ENCODE data around the gene SUMO3. TPM values are rescaled to one million over a fixed set of nuclear protein-coding genes. Genes with fewer than 3 reads are reported as not detected.

SUMO3 gene
- total RNA-seq, 1 donor = 102 TPM

DNA sequence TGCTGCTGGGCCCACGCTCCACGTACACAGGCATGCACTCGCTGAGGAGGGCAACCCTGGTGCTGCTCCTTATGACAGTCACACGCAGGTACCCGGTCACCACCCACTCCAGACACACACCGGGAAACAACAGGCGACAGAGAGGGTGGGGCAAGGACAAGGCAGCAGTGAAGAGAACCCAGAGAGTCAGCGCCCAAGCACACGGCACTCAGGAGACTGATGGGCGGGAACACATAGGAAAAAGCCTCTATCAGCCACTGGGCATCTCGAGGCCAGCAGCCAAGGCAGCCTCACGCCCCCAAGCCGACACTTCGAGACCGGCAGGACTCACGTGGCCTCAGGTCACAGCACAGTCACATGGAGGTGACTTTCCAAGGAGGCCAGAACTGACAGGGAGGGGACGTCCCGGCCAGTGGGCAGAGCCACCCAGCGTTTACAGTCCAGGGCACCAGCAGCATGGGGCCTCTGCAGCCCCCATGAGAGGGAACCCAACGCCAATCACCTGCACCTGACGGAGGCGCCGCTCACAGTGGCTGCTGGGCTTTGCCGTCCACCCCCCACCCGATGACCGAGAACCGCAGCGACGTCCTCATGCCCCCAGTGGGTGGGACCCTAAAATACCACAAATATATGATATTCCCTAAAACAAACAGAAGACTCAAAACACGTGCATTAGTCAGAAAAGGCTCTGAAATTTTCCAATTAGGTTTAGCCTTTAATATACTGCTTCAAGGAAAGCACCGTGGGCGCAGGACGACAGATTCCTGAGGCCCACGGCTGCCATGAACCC is 35.9 kb upstream of the SUMO3 start:
- H3K4me3 ChIP-seq (ENCODE audit: low read depth, low read length) = no peak overlapping the region
- TF ChIP-seq, protein P1, sequence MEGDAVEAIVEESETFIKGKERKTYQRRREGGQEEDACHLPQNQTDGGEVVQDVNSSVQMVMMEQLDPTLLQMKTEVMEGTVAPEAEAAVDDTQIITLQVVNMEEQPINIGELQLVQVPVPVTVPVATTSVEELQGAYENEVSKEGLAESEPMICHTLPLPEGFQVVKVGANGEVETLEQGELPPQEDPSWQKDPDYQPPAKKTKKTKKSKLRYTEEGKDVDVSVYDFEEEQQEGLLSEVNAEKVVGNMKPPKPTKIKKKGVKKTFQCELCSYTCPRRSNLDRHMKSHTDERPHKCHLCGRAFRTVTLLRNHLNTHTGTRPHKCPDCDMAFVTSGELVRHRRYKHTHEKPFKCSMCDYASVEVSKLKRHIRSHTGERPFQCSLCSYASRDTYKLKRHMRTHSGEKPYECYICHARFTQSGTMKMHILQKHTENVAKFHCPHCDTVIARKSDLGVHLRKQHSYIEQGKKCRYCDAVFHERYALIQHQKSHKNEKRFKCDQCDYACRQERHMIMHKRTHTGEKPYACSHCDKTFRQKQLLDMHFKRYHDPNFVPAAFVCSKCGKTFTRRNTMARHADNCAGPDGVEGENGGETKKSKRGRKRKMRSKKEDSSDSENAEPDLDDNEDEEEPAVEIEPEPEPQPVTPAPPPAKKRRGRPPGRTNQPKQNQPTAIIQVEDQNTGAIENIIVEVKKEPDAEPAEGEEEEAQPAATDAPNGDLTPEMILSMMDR (IDR thresholded peaks at IDR 0.05; ENCODE audit: insufficient read depth, low read depth, low read length) = no peak
- no peak for DNase-seq (ENCODE audit: low read depth)

DNA sequence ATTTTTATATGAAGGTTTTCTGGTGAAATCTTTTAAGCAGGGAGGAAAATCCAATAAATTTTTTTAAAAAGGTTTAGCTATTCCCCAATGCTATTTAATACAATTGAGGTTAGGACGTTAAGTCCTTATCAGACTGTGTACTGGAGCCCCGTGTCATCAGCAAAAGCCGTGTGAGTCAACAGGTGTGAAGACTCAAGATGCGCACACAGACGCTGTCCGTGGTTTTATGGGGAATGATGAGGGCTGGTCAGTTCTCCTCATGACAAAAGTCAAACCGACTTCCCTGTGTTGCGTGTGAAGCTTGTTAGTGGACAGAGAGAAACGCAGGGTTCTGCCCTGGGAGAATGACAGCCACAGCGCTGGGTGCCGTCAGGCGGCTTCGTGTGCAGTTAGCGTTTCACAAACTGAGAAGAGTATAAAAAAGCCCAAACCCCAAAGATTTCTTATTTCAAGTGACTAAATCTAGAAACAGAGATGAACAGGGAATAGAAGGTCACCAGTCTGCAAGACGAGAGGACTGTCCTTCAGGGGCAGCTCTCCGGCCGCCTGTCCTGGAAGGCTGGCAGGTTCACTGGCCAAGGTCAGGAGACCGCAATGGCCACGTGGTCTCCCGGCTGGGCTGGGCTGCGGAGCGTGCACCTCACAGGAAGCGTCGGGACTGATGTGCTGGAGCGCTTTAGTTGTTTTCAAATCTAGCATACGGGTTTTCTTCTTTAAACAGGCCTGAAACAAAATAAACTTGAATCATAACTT is 33.2 kb upstream of the SUMO3 start:
- no peak overlapping the region for H3K4me3 ChIP-seq (ENCODE audit: low read depth, low read length)
- DNase-seq (ENCODE audit: low read depth) = no peak
- TF ChIP-seq, protein P1 (IDR thresholded peaks at IDR 0.05; ENCODE audit: insufficient read depth, low read depth, low read length) = no peak

DNA sequence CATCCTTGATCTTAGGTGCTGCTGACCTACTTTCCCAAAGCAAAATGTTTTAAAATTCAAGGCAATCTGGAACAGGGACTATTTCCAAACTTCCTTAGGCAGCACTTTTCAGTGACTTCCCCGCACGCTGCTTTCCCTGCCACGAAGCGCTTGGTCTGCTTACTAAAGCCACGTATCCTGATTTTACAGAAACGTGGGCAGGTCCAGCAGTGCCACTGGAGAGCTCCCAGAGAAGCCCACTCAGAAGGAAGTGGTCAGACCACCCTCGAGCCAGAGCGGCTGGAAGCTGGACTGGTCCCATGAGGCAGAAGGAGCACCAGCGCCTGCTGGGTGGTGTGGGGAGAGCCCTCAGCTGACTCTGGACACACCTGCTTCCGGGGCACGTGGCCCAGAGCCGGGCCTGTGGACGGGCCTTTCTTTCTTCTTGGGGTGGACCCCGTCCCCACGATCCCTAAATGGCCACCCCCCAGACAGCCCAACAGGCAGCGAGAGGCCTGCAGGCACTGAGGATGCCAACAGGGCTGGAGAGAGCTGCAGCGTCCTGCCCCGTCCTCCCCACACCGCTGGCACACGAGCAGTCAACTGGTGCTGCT is 32.4 kb upstream of the SUMO3 start:
- DNase-seq (ENCODE audit: low read depth) = no peak
- no peak overlapping the region for H3K4me3 ChIP-seq (ENCODE audit: low read depth, low read length)
- TF ChIP-seq, protein P1 (IDR thresholded peaks at IDR 0.05; ENCODE audit: insufficient read depth, low read depth, low read length) = no peak

DNA sequence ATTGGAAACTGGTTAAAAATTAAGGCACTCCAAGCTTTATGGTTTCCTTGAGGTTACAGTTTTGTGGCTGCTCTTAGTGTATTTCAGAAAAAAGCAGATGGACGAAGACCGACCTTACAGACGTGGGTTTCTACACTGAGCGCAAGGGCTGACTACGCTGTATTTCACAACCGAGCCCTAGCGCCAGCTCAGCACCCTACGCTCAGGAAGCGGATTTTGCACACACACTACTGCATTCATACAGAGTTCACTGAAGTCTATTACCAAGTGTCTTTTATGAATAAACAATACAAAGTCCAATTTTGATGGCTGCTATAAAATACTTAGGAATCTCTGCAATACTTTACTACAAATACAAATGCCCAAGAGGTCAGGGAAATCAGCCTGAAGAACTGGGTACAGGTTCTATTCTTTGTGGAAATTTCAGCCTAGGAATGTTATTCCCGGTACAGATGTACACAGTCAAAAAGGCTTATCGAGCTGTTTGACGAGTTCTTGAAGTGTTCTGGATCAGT is 31.8 kb upstream of the SUMO3 start:
- H3K4me3 ChIP-seq (ENCODE audit: low read depth, low read length) = no peak overlapping the region
- DNase-seq (ENCODE audit: low read depth) = no peak
- TF ChIP-seq, protein P1 (IDR thresholded peaks at IDR 0.05; ENCODE audit: insufficient read depth, low read depth, low read length) = no peak

DNA sequence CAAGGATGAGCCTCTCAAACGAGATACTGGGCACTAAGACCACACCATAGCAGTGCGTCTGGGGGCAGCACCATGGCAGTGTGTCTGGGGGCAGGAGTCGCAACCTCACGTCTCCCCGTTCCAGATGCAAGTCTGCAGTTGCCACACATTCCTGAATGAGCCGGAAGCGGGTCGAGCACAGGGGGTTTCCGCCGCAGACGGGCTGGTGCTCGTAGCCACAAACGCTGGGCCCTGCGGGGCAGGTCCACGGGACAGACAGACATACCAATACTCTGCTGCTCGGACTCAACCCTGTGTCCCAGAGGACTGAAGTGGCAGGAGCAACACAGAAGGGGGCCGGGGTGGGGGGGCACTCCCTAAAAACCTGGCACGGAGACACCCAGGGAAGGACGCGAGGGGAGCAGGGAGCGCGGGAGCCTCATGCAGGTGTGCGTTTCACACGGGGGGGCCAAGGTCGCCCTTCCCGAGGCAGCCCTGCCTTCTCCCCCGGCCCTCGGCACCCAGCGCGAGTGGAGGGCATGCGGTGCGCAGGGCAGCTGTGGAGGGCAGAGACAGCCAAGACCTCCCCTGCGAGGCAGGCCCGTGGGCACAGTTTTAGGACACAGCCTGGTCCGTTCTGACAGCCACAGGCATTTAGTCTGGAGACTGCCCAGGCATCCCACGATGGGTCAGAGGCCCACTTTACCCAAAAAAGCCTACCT is 31.1 kb upstream of the SUMO3 start:
- H3K4me3 ChIP-seq (ENCODE audit: low read depth, low read length) = no peak overlapping the region
- TF ChIP-seq, protein P1 (IDR thresholded peaks at IDR 0.05; ENCODE audit: insufficient read depth, low read depth, low read length) = no peak
- DNase-seq (ENCODE audit: low read depth) = no peak

DNA sequence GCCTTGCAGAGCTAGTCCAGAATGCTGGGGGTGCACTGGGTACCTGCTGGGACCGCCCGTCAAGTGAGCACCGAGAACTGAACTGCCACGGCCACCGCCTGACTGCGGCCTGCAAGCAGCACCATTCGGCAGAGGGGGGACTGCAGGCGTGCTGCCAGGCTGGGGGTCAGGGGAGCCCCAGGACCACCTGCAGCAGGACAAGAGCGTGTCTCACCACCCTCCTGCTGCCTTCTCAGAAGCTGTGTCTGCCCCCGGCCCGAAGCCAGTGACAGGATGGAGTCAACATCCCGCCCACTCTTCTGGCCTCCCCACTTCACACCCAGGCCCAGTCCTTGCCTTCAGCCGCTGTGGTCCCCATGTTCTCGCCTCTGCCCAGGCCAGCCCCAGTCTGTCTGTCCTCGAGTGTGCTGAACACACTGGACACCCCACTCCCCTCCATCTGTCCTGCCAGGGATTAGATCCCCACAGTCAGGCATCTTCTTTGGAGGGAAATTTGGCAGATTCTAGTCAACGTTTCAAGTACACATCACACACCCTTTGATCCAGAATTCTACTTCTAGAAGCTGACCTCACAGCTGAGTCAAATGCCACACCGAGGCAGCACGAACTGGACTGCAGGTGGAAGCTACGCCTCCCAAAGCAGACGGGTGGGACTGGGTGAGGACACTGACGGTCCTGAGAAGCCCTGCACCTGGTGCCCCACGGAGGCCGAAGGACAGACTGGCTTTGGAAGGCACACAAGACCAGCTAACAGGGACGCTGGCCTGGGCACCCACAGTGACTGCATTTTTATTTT is 29.6 kb upstream of the SUMO3 start:
- TF ChIP-seq, protein P1 (IDR thresholded peaks at IDR 0.05; ENCODE audit: insufficient read depth, low read depth, low read length) = no peak
- no peak overlapping the region for H3K4me3 ChIP-seq (ENCODE audit: low read depth, low read length)
- DNase-seq (ENCODE audit: low read depth) = no peak
